GM12801 (cell line): ENCODE results near the gene KRTAP12-4.

ENCODE experiments used
- TF ChIP-seq, protein P1 (sequence below): IDR thresholded peaks from one replicate; pipeline ENCODE4 v1.5.1; 2011; ENCODE audit warnings: control low read depth; ENCODE audit not compliant: insufficient read length; ENCODE audit errors: extremely low read depth

KRTAP12-4 gene

DNA sequence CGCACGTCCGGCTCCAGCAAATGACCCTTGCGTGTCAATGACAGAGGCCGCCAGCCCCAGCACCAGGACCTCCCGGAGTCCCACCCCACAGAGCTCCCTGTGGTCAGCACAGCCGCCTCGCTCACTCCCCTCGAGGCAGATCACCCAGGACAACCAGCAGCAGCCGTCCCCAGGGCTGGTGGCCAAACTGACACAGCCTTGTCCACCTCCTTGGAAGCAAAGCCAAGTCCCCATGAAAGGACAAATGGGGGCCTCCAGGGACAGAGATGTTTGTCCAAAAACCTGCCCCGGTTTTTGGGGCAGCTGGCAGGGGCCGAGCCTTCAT, 15.2 kb downstream of the KRTAP12-4 start:
- TF ChIP-seq, protein P1, sequence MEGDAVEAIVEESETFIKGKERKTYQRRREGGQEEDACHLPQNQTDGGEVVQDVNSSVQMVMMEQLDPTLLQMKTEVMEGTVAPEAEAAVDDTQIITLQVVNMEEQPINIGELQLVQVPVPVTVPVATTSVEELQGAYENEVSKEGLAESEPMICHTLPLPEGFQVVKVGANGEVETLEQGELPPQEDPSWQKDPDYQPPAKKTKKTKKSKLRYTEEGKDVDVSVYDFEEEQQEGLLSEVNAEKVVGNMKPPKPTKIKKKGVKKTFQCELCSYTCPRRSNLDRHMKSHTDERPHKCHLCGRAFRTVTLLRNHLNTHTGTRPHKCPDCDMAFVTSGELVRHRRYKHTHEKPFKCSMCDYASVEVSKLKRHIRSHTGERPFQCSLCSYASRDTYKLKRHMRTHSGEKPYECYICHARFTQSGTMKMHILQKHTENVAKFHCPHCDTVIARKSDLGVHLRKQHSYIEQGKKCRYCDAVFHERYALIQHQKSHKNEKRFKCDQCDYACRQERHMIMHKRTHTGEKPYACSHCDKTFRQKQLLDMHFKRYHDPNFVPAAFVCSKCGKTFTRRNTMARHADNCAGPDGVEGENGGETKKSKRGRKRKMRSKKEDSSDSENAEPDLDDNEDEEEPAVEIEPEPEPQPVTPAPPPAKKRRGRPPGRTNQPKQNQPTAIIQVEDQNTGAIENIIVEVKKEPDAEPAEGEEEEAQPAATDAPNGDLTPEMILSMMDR, result no peak

DNA sequence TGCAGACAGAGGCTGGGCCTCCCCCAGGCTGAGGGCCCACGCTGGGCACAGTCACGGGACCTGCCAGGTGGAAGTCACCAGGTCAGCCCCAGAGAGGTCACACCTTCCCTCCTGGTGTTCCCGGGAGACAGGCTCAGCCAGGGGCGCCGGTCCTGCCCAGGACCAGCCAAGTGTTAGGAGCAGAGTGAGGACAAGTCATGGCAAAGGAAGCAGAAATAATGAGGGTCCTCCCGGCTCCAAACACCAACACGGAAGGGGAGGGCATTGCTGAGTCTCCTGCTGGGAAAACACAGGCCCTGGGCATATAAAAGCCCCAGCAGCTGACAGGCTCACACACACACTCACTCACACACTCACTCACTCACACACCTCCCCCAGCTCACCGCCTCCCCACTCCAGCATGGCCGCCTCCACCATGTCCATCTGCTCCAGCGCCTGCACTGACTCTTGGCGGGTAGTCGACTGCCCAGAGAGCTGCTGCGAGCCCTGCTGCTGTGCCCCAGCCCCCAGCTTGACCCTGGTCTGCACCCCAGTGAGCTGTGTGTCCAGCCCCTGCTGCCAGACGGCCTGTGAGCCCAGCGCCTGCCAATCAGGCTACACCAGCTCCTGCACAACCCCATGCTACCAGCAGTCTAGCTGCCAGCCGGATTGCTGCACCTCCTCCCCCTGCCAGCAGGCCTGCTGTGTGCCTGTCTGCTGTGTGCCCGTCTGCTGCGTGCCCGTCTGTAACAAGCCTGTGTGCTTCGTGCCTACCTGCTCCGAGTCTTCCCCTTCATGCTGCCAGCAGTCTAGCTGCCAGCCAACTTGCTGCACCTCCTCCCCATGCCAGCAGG, 17.2 kb downstream of the KRTAP12-4 start, which contains the start of gene KRTAP10-10:
Gene KRTAP10-10, plus strand, starts transcription at position 339 of the 833 bp plus-strand sequence. Its CDS starts 62 bp downstream, at position 401.
- TF ChIP-seq, protein P1, result no peak

DNA sequence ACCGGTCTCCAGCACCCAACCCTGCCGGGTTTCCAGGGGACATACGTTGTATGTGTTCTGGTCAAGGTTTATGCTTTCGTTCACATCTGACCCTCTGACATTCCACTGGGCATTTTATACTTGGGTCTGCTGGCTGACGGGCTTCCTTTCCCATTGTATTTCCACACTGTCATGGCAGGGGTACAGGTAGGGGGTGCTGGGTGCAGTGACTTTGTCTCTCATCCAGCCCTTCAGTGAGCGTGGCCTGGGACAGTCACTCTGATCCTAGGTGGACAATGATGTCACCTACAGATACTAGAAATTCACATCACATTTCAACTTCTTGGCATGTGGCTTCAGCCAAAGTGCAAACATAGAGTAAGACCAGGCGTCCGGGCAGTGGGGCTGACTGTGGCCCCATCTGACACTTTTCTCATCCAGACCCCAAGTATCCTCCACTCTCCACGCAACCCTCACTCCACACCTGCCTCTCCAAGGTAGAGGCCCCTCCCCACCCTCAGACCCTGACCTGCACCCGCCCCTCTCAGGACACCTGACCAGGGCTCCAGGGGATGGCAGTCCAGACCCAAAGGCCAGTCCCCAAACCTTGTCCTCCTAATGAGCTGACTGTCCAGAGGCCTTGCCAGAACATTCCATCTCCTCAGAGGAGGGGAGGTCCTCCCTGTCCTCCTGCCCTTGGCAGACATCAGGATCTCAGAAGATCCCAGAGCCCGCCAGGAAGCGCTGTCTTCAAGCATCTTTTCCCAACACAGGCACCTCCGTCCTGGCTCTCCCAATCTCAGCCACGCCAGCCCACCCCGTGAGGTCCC, 18.0 kb downstream of the KRTAP12-4 start:
- TF ChIP-seq, protein P1, result no peak

DNA sequence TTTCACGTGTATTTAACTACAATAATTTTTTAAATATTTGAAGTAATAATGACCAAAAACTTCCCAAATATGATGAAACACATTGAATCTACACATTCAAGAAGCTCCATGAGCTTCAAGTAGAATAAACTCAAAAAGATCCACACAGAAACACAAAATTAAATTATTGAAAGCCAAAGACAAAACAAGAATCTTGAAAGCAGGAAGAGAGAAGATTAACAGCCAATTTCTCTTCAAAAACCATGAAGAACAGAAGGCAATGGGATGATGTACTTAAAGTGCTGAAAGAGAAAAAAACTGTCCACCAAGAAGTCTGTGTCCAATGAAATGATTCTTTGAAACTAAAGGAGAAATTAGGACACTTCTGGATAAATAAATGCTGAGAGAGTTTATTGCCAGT, 22.4 kb downstream of the KRTAP12-4 start:
- TF ChIP-seq, protein P1, result no peak

DNA sequence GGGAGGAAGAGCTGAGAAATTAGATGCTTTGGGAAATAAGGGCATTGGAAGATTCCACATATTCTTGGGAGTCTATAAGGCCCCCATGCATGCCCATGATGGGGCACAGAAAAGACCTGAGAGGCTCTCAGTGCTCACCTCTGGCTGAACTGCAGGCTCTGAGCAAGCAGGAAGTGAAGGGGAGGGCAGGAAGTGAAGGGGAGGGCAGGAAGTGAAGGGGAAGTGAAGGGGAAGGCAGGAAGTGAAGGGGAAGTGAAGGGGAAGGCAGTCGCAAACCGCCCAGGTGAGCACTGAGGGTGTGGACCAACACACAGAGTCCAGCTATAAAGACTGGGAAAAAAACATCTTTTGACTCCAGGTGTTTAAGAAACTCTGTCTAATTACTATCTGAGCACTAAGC, 24.0 kb downstream of the KRTAP12-4 start:
- TF ChIP-seq, protein P1, result no peak

DNA sequence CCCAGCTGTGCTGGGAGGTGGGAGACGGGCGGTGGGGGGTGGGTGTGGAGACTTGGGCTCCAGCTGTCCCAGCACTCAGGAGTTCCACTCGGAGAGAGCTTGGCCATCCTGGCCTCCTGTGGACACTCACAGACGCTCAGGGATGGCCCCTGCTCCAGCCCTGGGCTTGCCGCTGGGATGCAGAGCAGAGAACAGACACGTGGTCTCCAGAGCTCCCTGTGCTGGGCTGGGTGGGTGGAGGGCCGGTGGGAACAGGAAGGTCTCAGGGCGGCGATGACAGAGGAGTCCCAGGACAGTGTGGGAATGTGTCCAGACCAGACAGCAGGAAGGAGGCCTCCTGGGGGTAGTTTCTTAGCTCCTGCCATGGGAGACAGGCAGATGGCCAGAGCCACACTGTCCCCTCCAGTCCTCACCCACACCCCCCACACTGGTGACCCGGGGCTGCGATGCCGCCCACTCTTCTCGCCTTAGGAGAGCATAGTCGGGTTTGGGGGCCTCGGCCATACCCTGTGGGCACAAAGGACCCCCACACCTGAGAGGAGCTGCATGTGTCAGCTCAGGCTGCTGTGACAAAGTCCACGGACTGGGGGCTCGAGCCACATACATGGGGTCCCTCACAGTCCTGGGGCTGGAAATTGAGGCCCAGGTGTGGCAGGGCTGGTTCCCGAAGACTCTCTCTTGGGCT, 25.6 kb downstream of the KRTAP12-4 start:
- TF ChIP-seq, protein P1, result no peak

DNA sequence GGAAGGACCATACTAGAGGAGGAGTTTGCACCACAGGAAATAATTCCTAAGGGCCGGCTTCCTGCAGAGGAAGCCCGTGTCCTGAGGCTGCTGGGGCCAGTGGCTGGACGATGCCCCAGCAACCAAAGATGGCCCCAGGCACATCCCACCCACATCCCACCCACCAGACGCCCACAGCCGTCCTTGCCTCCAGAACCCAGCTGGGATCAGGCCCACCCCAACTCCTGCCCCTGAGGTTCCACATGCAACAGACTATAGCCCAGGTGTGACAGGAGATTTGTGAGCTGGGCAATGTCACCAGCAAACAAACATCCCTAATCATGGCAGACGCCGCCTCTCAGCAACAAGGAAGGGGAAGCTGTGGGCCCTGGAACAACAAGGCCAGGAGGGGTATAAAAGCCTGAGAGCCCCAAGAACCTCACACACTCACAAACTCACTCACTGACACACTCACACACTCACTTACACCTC, 27.8 kb downstream of the KRTAP12-4 start, which contains the start of gene KRTAP10-9:
Gene KRTAP10-9, plus strand, starts transcription at position 421 of the 471 bp plus-strand sequence. CDS start 79 bp downstream, outside the sequence.
- TF ChIP-seq, protein P1, result no peak
